Measurements from ENCODE around the gene SSBP2. TPM values are rescaled to one million over a fixed set of nuclear protein-coding genes. Genes with fewer than 3 reads are reported as not detected.

The SSBP2 gene
- total RNA-seq, 2 donors from 2014 or later: 39.6 to 43.9 TPM

DNA sequence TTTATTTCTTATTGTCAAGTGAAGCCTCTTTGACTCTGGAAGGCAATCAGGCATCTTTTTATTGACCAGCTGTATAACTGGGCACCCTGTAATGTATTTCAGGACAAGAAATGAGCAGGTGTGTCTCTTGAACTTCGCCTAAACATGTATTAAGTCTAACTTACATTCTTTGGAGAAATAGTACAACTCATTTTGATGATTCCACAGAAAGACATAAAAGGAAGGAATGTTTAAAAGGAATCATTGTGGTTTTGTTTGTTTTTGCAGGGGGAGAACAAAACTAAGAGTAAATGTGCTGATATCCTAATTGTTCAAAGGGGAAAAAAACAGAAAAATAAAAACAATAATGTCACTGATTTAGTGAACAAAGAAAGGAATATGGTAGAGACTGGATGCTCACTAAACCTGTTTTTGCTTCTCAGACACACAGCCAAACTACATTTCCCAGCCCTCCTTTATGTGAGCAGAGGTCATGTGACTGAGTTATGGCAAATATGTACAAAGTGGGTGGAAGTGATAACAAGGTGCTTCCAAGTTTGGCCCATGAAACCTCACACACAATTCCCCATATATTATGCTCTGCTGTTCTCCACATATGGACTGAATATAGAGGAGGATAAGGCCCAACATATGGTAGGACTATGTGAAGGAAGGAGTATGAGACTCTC, 206.4 kb downstream of the SSBP2 start:
- H3K36me3 Mint-ChIP-seq (ENCODE audit: low read depth): no peaks in the 10 kb centered on the region
- no peak for DNase-seq
- H3K27ac Mint-ChIP-seq: no peak overlapping the region
- no peaks in the 10 kb centered on the region for H3K9me3 ChIP-seq (ENCODE audit: control insufficient read depth, low read length, poor library complexity, severe bottlenecking)
- peaks cover 6% of the 10 kb centered on the region for H3K4me1 Mint-ChIP-seq
- no peaks in the 10 kb centered on the region for H3K27me3 Mint-ChIP-seq
- H3K4me3 Mint-ChIP-seq: no peak overlapping the region
- no peak for ATAC-seq

DNA sequence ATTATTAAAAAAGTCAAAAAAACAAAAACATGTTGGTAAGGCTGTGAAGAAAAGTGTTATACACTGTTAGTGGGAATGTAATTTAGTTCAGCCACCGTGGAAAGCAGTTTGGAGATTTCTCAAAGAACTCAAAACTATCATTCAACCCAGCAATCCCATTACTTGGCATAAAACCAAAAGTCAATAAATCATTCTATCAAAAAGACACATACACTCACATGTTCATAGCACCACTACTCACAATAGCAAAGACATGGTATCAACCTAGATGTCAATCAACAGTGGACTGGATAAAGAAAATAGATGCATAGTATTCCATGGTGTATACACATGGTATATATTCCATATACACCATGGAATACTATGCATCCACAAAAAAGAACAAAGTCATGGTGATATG, 208.7 kb downstream of the SSBP2 start:
- no peaks in the 10 kb centered on the region for H3K36me3 Mint-ChIP-seq (ENCODE audit: low read depth)
- no peak for ATAC-seq
- H3K27me3 Mint-ChIP-seq: no peaks in the 10 kb centered on the region
- no peaks in the 10 kb centered on the region for H3K9me3 ChIP-seq (ENCODE audit: control insufficient read depth, low read length, poor library complexity, severe bottlenecking)
- H3K4me3 Mint-ChIP-seq: no peak overlapping the region
- no peak for DNase-seq
- H3K4me1 Mint-ChIP-seq: peaks cover 21% of the 10 kb centered on the region
- no peak overlapping the region for H3K27ac Mint-ChIP-seq

- Mint-ChIP-seq H3K36me3 (ENCODE audit: low read depth) (peaks cover 2% of the 10 kb centered on the region), H3K4me1 (peaks cover 40% of the 10 kb centered on the region), H3K4me3 (peak overlapping the region; percentile 65), H3K27ac (peak overlapping the region; percentile 91), H3K27me3 (no peaks in the 10 kb centered on the region)
- DNase-seq: no peak
- ATAC-seq: peak; percentile 85
- no peaks in the 10 kb centered on the region for H3K9me3 ChIP-seq (ENCODE audit: control insufficient read depth, low read length, poor library complexity, severe bottlenecking)
Observed at GRCh38 chr5:81537905-81538547, 212.9 kb downstream of the SSBP2 start.

- Mint-ChIP-seq H3K27ac (peak overlapping the region; percentile 82), H3K4me3 (peak overlapping the region; percentile 69), H3K27me3 (no peaks in the 10 kb centered on the region), H3K4me1 (peaks cover 39% of the 10 kb centered on the region), H3K36me3 (ENCODE audit: low read depth) (peaks cover 8% of the 10 kb centered on the region)
- no peaks in the 10 kb centered on the region for H3K9me3 ChIP-seq (ENCODE audit: control insufficient read depth, low read length, poor library complexity, severe bottlenecking)
- DNase-seq (no peak), ATAC-seq (no peak)
Observed at GRCh38 chr5:81534441-81534840, 216.5 kb downstream of the SSBP2 start.

- Mint-ChIP-seq H3K4me1 (peaks cover 35% of the 10 kb centered on the region), H3K4me3 (peak overlapping the region; percentile 69), H3K36me3 (ENCODE audit: low read depth) (peaks cover 8% of the 10 kb centered on the region), H3K27me3 (no peaks in the 10 kb centered on the region), H3K27ac (peak overlapping the region; percentile 82)
- DNase-seq: no peak
- H3K9me3 ChIP-seq (ENCODE audit: control insufficient read depth, low read length, poor library complexity, severe bottlenecking): no peaks in the 10 kb centered on the region
- no peak for ATAC-seq
Observed at GRCh38 chr5:81533629-81534405, 217.1 kb downstream of the SSBP2 start.

GRCh38 chr5:81530919-81531318, 220.0 kb downstream of the SSBP2 start:
- DNase-seq (no peak), ATAC-seq (no peak)
- Mint-ChIP-seq H3K4me1 (peaks cover 21% of the 10 kb centered on the region), H3K4me3 (no peak overlapping the region), H3K27me3 (no peaks in the 10 kb centered on the region), H3K36me3 (ENCODE audit: low read depth) (peaks cover 8% of the 10 kb centered on the region), H3K27ac (no peak overlapping the region)
- H3K9me3 ChIP-seq (ENCODE audit: control insufficient read depth, low read length, poor library complexity, severe bottlenecking): no peaks in the 10 kb centered on the region

DNA sequence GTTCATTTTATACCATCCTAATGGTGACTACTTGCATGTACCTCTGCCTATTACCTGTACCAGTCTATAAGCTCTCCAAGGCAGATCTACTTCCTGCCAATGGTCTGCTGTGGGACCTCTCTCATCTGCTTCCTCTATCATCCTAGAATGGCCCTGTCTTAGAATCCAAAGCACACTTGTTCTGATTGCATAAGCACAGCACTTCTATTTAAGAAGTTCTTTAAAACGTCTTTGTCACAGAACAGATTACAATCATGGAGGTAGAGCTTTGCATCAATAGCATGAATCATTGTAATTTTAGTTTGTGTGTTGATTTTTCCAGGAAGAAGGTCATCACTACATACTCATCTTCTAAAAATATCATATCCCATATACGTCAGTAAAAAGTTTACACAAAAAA, 225.2 kb downstream of the SSBP2 start:
- no peaks in the 10 kb centered on the region for H3K9me3 ChIP-seq (ENCODE audit: control insufficient read depth, low read length, poor library complexity, severe bottlenecking)
- H3K27ac Mint-ChIP-seq: no peak overlapping the region
- peaks cover 7% of the 10 kb centered on the region for H3K36me3 Mint-ChIP-seq (ENCODE audit: low read depth)
- DNase-seq (no peak), ATAC-seq (no peak)
- H3K27me3 Mint-ChIP-seq: no peaks in the 10 kb centered on the region
- peaks cover 13% of the 10 kb centered on the region for H3K4me1 Mint-ChIP-seq
- H3K4me3 Mint-ChIP-seq: no peak overlapping the region

DNA sequence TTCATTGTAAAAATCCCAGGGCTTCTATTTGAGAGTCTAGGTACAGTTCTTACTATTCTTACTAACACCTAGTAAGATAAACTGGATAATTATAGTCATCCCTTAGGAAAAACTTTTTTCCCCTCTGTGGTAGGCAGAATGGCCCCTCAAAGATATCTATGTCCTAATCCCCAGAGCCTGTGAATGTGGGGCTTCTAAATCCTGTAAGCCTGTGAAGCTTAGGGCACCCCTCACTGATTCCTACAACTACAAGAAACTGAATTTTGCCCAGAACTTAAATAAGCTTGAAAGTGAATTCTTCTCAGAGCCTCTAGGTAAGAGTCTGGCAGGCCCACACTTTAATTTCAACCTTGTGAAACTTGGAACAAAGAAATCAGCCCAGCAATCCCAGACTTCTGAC, 226.9 kb downstream of the SSBP2 start:
- Mint-ChIP-seq H3K27ac (no peak overlapping the region), H3K27me3 (no peaks in the 10 kb centered on the region), H3K4me1 (peaks cover 13% of the 10 kb centered on the region), H3K36me3 (ENCODE audit: low read depth) (peaks cover 3% of the 10 kb centered on the region), H3K4me3 (no peak overlapping the region)
- H3K9me3 ChIP-seq (ENCODE audit: control insufficient read depth, low read length, poor library complexity, severe bottlenecking): no peaks in the 10 kb centered on the region
- DNase-seq: no peak
- ATAC-seq: no peak

DNA sequence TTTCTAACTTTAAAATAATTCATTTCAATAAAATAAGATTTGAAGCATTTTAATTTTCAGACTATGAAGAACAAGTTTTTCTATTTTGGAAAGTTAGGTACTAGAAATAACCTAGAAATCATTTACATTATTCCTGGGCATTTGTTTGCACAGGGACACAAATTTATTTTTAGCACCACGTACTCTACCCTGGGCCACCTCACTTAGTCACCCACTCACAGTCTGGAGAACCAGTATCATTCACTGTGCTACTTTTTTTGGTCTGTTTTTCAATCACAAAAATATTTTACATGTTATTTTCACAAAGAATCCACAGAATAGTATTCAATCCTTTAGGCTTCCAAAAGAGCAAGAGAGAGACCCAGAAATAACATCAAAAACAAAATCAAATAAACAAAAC, 228.3 kb downstream of the SSBP2 start:
- Mint-ChIP-seq H3K36me3 (ENCODE audit: low read depth) (peaks cover 3% of the 10 kb centered on the region), H3K27ac (no peak overlapping the region), H3K4me1 (peaks cover 13% of the 10 kb centered on the region), H3K27me3 (no peaks in the 10 kb centered on the region), H3K4me3 (no peak overlapping the region)
- no peak for ATAC-seq
- no peak for DNase-seq
- no peaks in the 10 kb centered on the region for H3K9me3 ChIP-seq (ENCODE audit: control insufficient read depth, low read length, poor library complexity, severe bottlenecking)

DNA sequence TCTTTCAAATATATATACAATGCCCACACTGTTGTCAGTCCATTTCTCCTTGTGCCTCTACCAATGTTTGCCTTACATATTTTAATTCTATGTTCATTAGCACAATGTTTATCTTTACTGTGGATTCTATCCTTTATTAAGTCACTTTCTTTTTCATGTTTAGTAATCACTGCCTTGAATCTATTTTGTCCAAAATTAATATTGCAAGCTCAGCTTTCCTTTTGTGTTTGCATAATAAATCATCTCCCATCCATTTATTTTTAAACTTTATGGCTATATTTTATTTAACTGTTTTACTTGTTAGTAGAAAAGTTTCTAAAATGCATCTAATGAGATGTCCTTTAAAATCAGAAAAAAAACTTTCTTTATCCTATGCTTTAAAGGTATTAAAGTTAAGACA, 230.1 kb downstream of the SSBP2 start:
- Mint-ChIP-seq H3K27me3 (no peaks in the 10 kb centered on the region), H3K36me3 (ENCODE audit: low read depth) (peaks cover 3% of the 10 kb centered on the region), H3K4me3 (no peak overlapping the region), H3K4me1 (peaks cover 8% of the 10 kb centered on the region), H3K27ac (no peak overlapping the region)
- ATAC-seq: no peak
- DNase-seq: no peak
- no peaks in the 10 kb centered on the region for H3K9me3 ChIP-seq (ENCODE audit: control insufficient read depth, low read length, poor library complexity, severe bottlenecking)

DNA sequence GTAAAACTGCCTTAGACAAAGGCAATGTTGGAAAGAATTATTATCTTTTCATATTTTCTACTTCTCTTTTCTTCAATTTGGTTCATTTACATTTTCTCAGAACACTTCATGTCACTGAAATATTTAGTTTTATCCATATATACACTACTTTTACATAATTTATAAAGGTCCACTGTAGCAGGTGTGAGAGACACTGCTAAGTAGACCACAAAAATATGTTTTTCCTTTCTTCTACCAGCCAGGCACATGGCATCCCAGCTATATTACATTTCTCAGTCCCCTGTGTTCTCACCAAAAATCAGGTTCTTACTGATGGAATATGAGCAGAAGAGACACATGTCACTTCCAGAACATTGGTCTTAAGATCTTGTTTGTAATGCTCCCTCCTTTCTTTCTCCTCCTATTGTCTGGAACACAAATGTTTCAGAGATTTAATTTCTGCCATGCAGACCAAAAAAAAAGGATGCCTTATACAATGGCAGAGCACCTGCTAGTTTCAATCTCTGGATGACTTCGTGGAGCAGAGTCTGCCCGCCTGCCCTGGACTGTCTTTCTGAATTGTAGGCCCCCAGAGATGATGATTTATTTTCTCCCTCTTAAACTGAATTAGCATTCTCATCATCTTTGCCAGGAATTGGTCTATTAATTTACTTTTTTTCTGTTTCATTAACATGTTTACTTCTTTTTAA, 231.5 kb downstream of the SSBP2 start:
- H3K9me3 ChIP-seq (ENCODE audit: control insufficient read depth, low read length, poor library complexity, severe bottlenecking): no peaks in the 10 kb centered on the region
- peaks cover 3% of the 10 kb centered on the region for H3K4me1 Mint-ChIP-seq
- no peak overlapping the region for H3K4me3 Mint-ChIP-seq

GRCh38 chr5:81517462-81517861, 233.4 kb downstream of the SSBP2 start:
- no peak overlapping the region for H3K4me3 Mint-ChIP-seq
- no peaks in the 10 kb centered on the region for H3K36me3 Mint-ChIP-seq (ENCODE audit: low read depth)
- H3K9me3 ChIP-seq (ENCODE audit: control insufficient read depth, low read length, poor library complexity, severe bottlenecking): no peaks in the 10 kb centered on the region
- no peak overlapping the region for H3K27ac Mint-ChIP-seq
- H3K4me1 Mint-ChIP-seq: no peaks in the 10 kb centered on the region
- ATAC-seq (no peak), DNase-seq (no peak)
- no peaks in the 10 kb centered on the region for H3K27me3 Mint-ChIP-seq

More for the DNA sequence above, 231.5 kb downstream of the SSBP2 start:
- DNase-seq: no peak
- H3K36me3 Mint-ChIP-seq (ENCODE audit: low read depth): no peaks in the 10 kb centered on the region
- no peaks in the 10 kb centered on the region for H3K27me3 Mint-ChIP-seq
- ATAC-seq: no peak
- H3K27ac Mint-ChIP-seq: no peak overlapping the region

DNA sequence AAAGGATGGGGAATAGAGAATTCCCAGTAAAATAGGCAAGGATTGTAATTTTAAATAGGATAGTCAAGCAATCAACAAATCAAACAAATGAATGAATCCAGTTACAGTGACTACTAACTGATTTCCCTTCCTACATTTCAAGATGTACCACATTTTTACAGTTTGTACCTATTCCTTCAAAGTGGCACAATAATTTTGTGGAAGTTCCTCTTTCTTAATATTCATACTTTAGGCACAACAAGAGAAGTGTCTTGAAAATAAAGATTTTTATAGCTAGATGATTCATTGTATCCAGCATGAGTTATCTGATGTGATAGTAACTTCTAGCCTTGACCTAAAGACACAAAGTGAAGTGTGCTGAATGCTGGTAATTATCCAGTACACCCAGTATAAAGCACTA, 234.8 kb downstream of the SSBP2 start:
- no peaks in the 10 kb centered on the region for H3K9me3 ChIP-seq (ENCODE audit: control insufficient read depth, low read length, poor library complexity, severe bottlenecking)
- DNase-seq: no peak
- H3K27me3 Mint-ChIP-seq: no peaks in the 10 kb centered on the region

More for the DNA sequence above, 234.8 kb downstream of the SSBP2 start:
- Mint-ChIP-seq H3K36me3 (ENCODE audit: low read depth) (no peaks in the 10 kb centered on the region), H3K4me1 (no peaks in the 10 kb centered on the region), H3K4me3 (no peak overlapping the region), H3K27ac (no peak overlapping the region)
- ATAC-seq: no peak
